ENCODE measurements around the gene UBQLN4.

- TF ChIP-seq CTCF (tag by site-specific recombination; IDR thresholded peaks at IDR 0.05) (no peak), ZNF585B (tag by site-specific recombination; IDR thresholded peaks at IDR 0.05) (no peak), ZNF2 (tag by site-specific recombination; IDR thresholded peaks at IDR 0.05) (no peak), REST (tag by site-specific recombination; IDR thresholded peaks at IDR 0.05) (no peak), AEBP2 (tag by site-specific recombination; IDR thresholded peaks at IDR 0.05; ENCODE audit: borderline replicate concordance) (no peak), ATF2 (tag by site-specific recombination; IDR thresholded peaks at IDR 0.05; ENCODE audit: low read depth) (no peak), GLIS2 (tag by site-specific recombination; IDR thresholded peaks at IDR 0.05) (no peak), ZNF423 (tag by site-specific recombination; IDR thresholded peaks at IDR 0.05) (no peak), ZNF529 (tag by site-specific recombination; IDR thresholded peaks at IDR 0.05; ENCODE audit: insufficient replicate concordance) (no peak), ZNF350 (tag by site-specific recombination; IDR thresholded peaks at IDR 0.05) (no peak)
Measured at GRCh38 chr1:156064615-156065014, 11.0 kb upstream of the UBQLN4 start.
